PFSK-1 (cell line): ENCODE measurements around the gene RBFOX1.

Source experiments
- FOXP2 ChIP-seq: optimal IDR thresholded peaks from 2 replicates; pipeline ENCODE3; 2011; ENCODE audit warnings: borderline replicate concordance, control low read depth, inconsistent platforms; ENCODE audit not compliant: insufficient read depth; ENCODE audit errors: extremely low read length, extremely low read depth
- POLR2AphosphoS5 ChIP-seq: IDR thresholded peaks from 2 replicates; pipeline ENCODE4 v1.6.1; 2012; ENCODE audit warnings: low read depth, mild to moderate bottlenecking, control low read depth, low read length, moderate library complexity
- REST ChIP-seq, 2 experiments: IDR thresholded peaks; 2 replicates each; pipeline versions ENCODE4 v1.6.1 to v1.8.0; 2011 to 2012; ENCODE audit warnings: low read depth in 2 of 2, low read length in 2 of 2, control low read depth in 1 of 2, inconsistent platforms in 1 of 2, mild to moderate bottlenecking in 1 of 2, moderate library complexity in 1 of 2; ENCODE audit not compliant: insufficient read depth in 1 of 2
- SIN3A ChIP-seq: IDR thresholded peaks from 2 replicates; pipeline ENCODE4 v1.6.1; 2012; ENCODE audit warnings: mild to moderate bottlenecking, low read length, moderate library complexity, borderline replicate concordance; ENCODE audit not compliant: insufficient read depth
- TAF1 ChIP-seq: IDR thresholded peaks from 2 replicates; pipeline ENCODE4 v1.6.1; 2012; ENCODE audit warnings: low read length, control low read depth, borderline replicate concordance; ENCODE audit not compliant: insufficient read depth

Gene RBFOX1

GRCh38 chr16:7380441-7380840, 47.8 kb downstream of the RBFOX1 start:
- TF ChIP-seq POLR2AphosphoS5 (no peak), SIN3A (no peak)

GRCh38 chr16:7380911-7381310, 48.3 kb downstream of the RBFOX1 start:
- TF ChIP-seq TAF1 (no peak), SIN3A (no peak), FOXP2 (no peak), REST (IDR thresholded peaks at IDR 0.05; ENCODE audit: insufficient read depth in 1 of 2, low read depth in 2 of 2, low read length in 2 of 2) (no peak), POLR2AphosphoS5 (no peak)

- TF ChIP-seq SIN3A (no peak), TAF1 (no peak), REST (IDR thresholded peaks at IDR 0.05; ENCODE audit: insufficient read depth in 1 of 2, low read depth in 2 of 2, low read length in 2 of 2) (no peak), FOXP2 (no peak), POLR2AphosphoS5 (no peak)
Measured at GRCh38 chr16:7381671-7382070, 49.0 kb downstream of the RBFOX1 start.

GRCh38 chr16:7382521-7382920, 49.9 kb downstream of the RBFOX1 start:
- no peak for TF ChIP-seq POLR2AphosphoS5
- no peak for TF ChIP-seq FOXP2
- no peak for TF ChIP-seq SIN3A
- TF ChIP-seq REST (IDR thresholded peaks at IDR 0.05; ENCODE audit: insufficient read depth in 1 of 2, low read depth in 2 of 2, low read length in 2 of 2) = no peak
- no peak for TF ChIP-seq TAF1

- TF ChIP-seq FOXP2 (no peak), POLR2AphosphoS5 (no peak), TAF1 (no peak), REST (IDR thresholded peaks at IDR 0.05; ENCODE audit: insufficient read depth in 1 of 2, low read depth in 2 of 2, low read length in 2 of 2) (no peak), SIN3A (no peak)
Measured at GRCh38 chr16:7390974-7391373, 58.3 kb downstream of the RBFOX1 start.
